Activated gamma-delta T cell treated with Interleukin-2 at 50 U/mL for 16 hours (primary cell): ENCODE results near the gene KAT7.

Experiments used
- DNase-seq: peaks from one replicate; pipeline ENCODE4 v3.0.0-alpha.2; 2020

KAT7 gene

GRCh38 chr17:49760932-49761558 lies 27.4 kb upstream of the KAT7 start:
- DNase-seq, result no peak

- DNase-seq, result no peak
Observed at GRCh38 chr17:49762151-49762941, 26.1 kb upstream of the KAT7 start.

GRCh38 chr17:49763735-49764558 lies 24.5 kb upstream of the KAT7 start, which contains the start of gene FAM117A:
Gene FAM117A (minus strand): TSS chr17:49764131. CDS start chr17:49764087, 44 bp downstream.
- peak; percentile 96 for DNase-seq

- DNase-seq, result no peak
Observed at GRCh38 chr17:49764559-49765180, 23.8 kb upstream of the KAT7 start.

DNA sequence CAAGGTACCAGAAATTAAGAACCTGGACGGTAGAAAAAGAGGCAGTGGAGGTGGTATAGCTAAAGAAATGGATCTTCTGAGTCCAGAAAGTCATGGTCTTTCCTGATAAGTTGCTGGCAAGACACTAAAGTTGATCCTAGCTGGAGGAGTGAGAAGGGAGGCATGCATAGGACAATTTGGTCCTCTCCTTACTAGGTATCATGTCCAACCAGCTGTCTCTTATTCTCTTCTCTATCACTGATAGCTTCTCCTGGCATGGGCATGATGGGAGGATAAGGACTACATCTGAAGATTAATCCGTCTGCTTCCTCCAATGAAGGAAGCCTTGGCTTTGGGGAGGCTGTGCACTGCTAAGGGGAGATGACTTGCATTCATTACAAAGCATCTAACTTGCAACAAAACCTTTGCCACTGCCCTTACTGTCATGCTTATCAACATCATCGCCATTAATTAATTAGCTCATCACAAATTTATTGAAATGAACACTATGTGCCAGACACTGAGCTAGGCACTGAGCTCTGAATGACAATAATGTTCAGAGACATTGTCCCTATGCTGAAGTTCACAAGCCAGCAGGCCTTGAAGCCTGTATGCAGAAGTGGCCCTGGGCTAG lies 21.5 kb upstream of the KAT7 start:
- no peak for DNase-seq

DNA sequence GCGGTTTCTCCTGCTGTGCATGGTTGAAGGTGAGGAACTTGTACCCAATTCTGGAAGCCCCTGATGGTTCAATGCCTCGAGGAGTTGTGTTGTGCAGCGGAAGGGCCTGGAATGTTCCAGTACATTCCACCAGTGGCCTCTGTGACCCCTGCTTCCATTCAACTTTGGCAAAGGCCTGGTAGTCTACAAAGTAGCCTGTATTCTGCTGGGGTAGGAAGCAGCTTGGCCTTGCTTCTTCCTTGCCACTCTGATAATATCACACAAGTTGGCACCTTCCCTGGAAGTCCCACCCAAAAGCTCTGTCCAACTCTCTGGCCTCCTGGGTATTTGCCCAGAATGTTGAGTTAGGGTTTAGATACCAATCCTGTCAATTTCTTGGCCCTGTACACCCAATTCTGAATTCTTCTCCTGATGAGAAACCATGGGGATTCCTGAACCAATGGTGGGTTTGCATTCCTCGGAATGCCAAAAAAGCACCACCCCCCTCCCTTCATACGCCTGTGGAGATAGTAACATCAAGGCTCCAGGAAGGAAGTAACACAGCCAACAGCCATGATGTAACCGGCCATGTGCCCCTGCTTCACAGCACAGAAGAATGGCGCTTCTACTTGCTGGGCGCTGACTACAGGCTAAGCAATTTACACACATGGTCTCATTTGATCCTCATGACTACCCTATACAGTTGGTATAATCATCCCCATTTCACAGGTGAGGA lies 12.8 kb upstream of the KAT7 start:
- DNase-seq, result no peak

GRCh38 chr17:49776551-49777300 lies 11.8 kb upstream of the KAT7 start:
- no peak for DNase-seq

- no peak for DNase-seq
Observed at GRCh38 chr17:49777563-49777962, 10.9 kb upstream of the KAT7 start.

DNA sequence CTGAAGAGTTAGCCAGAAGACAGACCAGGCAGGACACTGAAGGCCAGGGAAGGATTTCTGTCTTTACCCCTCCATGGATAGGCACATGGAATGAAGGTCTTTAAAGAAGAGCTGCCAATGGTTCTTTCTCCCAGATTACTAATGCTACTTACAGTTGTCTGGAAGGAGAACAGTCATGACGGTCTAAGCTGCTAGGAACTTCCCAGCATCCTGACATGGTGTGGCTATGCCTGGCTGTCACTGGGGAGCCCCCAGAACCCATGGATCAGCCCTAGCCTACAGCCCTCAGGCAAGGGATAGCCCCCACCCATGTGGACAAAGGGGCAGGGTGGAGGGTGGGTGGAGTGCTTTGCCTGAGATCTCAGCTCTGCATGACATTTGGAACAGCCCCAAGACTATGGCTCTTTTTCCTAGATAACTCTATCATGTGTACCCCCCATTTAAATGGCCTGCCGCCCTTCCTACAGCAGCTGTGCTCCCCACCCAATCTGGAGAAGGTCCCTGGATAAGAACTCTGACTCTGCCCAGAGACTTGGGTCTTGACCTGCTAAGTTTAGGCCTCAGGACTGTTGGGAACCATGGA lies 9.2 kb upstream of the KAT7 start:
- no peak for DNase-seq

DNA sequence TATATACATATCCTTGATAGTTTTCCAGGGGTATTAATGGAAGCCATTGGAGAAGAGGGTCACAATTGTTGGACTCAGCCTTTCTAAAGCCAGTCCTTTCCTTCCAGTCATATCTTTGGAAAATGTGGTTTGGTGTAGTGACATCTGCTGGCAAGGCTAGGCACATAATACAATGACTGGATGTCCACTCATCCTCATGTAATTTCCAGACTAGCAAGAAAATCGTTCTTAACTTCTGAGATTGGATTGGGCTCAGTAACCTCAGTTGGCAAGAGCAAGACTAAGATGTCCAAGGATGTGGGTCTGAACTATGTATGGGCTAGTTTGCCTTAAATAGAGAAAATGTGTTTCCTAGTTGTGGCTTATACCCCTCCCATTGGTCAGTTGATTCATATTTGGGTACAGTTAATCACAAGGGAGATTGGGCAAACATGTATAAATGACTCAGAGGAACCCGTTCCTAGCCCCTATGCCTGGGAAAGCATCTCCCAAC lies 8.7 kb upstream of the KAT7 start:
- peak; percentile 19 for DNase-seq

DNA sequence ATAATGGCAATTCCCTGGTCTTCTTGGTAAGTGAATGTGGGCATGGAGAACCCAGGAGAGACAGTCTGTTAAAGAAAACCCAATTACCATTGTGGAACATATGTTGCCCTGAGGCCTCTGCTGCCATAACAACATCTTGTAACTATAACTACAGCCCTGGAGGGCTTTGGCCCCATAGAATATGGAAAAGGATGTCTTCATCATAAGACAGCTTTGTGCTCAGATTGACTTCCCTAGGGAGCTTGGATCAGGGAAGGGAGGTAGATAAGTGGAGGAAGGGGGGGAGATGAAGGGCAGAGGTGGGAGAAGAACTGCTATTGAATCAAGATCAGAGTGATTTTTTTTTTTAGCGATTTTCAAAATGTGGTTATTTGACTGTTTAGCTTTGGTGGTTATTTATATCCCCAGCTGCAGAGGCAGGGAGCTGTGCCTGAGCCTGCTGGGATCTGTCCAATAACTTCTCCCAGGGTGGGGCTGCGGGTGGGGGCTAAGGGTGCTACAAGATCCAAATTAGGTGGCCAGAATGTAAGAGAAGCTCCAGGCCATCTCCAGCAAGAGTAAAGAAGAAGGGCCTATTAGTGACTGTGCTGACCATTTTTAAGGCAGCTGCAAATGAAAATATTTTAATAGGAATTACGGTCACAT lies 5.3 kb upstream of the KAT7 start:
- DNase-seq, result no peak

DNA sequence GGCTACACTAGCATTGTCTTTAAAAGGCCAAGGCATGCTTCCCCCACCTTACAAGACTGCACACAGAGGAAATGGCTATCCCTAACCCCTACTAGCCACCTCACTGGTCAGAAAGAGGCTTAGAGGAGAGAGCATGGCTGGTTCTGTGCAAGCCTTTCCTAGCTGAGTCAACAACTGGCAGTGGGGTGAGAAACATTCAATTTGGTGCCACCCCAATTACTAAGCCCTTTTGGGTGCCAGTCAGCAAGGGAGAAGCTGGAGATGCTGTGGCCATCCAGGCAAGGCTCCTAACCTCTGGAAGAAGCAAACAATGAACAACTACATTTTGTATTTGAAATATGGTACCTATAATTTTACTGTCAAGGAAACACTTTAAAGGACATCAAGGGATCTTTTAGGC lies 4.7 kb upstream of the KAT7 start:
- DNase-seq, result no peak

GRCh38 chr17:49784636-49785035 lies 3.8 kb upstream of the KAT7 start:
- no peak for DNase-seq

DNA sequence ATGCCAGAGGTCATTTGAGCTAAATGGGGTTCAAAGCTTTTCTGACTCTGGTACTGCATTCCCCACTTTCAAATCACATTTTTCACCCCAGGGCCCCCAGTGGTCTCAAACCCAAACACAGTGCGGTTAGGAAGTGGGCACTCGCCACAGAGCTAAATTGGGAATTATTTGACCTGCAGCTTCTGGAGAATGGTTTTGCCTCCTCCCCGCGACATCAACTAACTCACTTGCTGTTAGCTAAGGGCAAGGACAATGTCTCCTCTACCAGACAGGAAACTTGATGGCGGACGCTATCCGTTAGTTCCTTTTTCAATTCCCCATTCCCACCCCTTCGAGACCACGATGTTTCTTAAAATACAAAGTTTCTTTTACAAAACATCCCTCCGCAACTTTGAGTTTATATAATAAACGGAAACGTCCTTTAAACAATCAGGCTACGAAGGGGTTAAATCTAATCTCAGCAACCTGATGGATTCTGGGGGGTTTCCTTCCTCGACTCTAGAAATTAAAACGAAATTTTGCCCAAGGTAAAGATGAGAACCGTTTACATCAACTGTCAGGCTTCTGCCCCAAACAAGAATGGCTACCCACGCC lies 500 bp upstream of the KAT7 start:
- peak; percentile 17 for DNase-seq

- DNase-seq, result no peak
Observed at GRCh38 chr17:49789243-49789578, 730 bp downstream of the KAT7 start.

- DNase-seq, result no peak
Observed at GRCh38 chr17:49793309-49793708, 4.8 kb downstream of the KAT7 start.

- DNase-seq, result no peak
Observed at GRCh38 chr17:49795372-49795771, 6.9 kb downstream of the KAT7 start.

DNA sequence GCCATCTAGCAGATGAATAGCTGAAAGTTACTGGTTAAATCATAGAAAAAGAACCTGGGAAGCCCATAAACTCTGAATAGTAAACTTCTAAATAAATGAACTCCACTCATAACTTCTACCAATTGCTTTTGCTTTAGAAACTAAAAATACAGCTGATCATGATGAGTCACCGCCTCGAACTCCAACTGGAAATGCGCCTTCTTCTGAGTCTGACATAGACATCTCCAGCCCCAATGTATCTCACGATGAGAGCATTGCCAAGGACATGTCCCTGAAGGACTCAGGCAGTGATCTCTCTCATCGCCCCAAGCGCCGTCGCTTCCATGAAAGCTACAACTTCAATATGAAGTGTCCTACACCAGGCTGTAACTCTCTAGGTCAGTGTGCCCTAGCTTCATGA lies 9.7 kb downstream of the KAT7 start:
- DNase-seq, result no peak

DNA sequence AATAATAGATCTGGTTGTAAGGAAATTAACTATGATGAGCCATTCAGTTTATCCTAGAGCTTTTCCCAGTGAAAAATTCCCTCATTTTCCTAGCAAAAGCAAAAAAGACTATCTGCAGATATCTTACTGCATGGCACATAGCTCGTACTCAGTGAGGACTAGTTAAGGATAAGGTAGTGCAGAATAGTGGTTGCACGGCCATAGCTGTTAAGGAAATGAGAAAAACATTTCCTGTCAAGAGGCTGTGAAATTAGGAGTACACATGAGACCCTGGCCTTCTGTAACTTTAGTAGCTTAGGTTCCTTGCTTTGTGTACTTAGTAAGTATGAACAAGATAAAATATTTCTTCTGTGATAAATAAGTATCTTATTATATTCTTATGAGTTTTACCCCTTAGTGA lies 10.3 kb downstream of the KAT7 start:
- no peak for DNase-seq

GRCh38 chr17:49809056-49809455 lies 20.6 kb downstream of the KAT7 start:
- no peak for DNase-seq
